Cardiac fibroblast (primary cell): ENCODE data around the gene WWC2.

Source experiments
- DNase-seq, 2 donors: peaks; one replicate each; pipeline versions ENCODE4 v3.0.0 to v3.0.0-alpha.2; 2010; ENCODE audit warnings: low read depth in 2 of 2
- H3K4me3 ChIP-seq, 2 donors: replicated peaks in 1 of 2; 1 replicate in 1 of 2; 2 replicates in 1 of 2; pipeline ENCODE4 v1.5.1; 2011; ENCODE audit warnings: low read depth in 2 of 2, low read length in 2 of 2, mild to moderate bottlenecking in 2 of 2, moderate library complexity in 1 of 2
- CTCF ChIP-seq: IDR thresholded peaks from one replicate; pipeline ENCODE4 v1.5.1; 2011; ENCODE audit warnings: low read depth, mild to moderate bottlenecking, low read length, inconsistent platforms

The WWC2 gene

GRCh38 chr4:183100298-183100599, 1.2 kb downstream of the WWC2 start:
- no peak for TF ChIP-seq CTCF
- DNase-seq: no peak
- peak overlapping the region; percentile 87 to 92 for H3K4me3 ChIP-seq

- peak overlapping the region; percentile 87 to 92 for H3K4me3 ChIP-seq
- TF ChIP-seq CTCF: no peak
- DNase-seq: no peak
These were observed 1.8 kb downstream of the WWC2 start for GRCh38 chr4:183100827-183101226.

GRCh38 chr4:183101956-183102480, 3.0 kb downstream of the WWC2 start:
- DNase-seq: no peak
- H3K4me3 ChIP-seq: no peak overlapping the region
- no peak for TF ChIP-seq CTCF

- H3K4me3 ChIP-seq: no peak overlapping the region
- no peak for TF ChIP-seq CTCF
- no peak for DNase-seq
These were observed 6.0 kb downstream of the WWC2 start for GRCh38 chr4:183105092-183105491.

- TF ChIP-seq CTCF: peak; percentile 20
- no peak for DNase-seq
- H3K4me3 ChIP-seq: no peak overlapping the region
These were observed 7.8 kb downstream of the WWC2 start for GRCh38 chr4:183106839-183107238.

- no peak for TF ChIP-seq CTCF
- no peak for DNase-seq
- no peak overlapping the region for H3K4me3 ChIP-seq
These were observed 8.9 kb downstream of the WWC2 start for GRCh38 chr4:183107891-183108459.

- no peak overlapping the region for H3K4me3 ChIP-seq
- TF ChIP-seq CTCF: no peak
- DNase-seq: no peak
These were observed 11.2 kb downstream of the WWC2 start for GRCh38 chr4:183110244-183110643.
